GM19328 (cell line): ENCODE results near the gene PIAS1.
"Not testable (repeated sequence)": the region's sequence is repeated elsewhere in the genome, so short reads cannot be mapped to it uniquely, and the experiment has no call there.

ENCODE experiments used
- ATAC-seq: cut with Tn5 transposase; IDR thresholded peaks from one replicate; pipeline ENCODE4 v1.9.1; 2021; ENCODE audit warnings: mild to moderate bottlenecking, moderate library complexity; ENCODE audit not compliant: unreplicated experiment

PIAS1 gene

DNA sequence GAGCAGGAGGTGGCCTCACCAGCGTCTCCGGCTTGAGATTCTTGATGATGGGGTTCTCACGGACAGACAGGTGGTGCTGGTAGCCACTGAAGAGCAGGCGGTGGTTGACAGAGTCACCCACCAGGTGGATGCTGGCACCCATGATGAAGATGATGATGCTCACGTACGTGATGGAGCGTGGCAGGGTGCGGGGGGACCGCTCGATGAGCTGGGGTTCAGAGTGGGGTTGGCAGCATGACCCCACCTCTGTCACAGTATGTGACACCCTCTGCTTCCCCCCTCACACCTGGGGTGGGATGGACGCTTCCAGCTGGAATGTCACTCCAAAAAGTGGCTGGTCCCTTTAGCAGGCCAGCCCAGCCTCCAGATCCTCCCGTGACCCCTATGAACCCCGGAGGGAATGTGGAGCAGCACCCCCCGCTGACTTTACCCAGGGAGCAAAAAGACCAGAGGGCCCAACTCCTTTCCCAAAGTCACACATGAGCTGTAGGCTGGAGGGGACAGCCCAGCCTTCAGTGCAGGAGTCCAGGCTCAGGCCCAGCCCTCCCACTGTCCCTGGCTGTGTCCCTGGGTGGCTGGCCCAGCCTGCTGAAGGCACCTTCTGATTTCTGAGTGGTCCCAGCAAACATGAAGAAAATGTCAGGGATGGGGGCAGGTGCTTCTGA lies 157.7 kb downstream of the PIAS1 start:
- no peak for ATAC-seq

GRCh38 chr15:68213491-68213845 lies 159.4 kb downstream of the PIAS1 start:
- not testable (repeated sequence) for ATAC-seq

- ATAC-seq: no peak
Measured at GRCh38 chr15:68213991-68214837, 160.1 kb downstream of the PIAS1 start.

DNA sequence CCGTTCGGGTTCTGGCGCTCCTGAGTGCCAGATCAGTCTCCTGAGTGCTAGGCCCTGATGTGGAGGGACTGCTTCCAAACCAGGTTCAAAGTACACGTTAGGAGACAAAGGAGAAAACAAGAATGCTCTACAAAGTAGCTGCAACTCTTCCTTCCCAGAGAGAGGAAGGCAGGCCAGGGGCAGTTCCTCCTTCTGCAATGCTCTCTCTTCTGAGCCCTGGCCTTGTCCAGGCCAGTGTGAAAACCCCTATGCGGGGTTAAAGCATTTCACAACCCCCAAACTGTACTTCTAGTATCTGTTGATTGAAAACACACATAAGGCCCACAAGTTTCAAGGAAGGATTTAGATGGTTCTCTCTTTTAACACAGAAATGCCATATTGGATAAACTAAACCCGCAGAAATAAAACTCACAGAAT lies 160.7 kb downstream of the PIAS1 start:
- ATAC-seq: no peak

DNA sequence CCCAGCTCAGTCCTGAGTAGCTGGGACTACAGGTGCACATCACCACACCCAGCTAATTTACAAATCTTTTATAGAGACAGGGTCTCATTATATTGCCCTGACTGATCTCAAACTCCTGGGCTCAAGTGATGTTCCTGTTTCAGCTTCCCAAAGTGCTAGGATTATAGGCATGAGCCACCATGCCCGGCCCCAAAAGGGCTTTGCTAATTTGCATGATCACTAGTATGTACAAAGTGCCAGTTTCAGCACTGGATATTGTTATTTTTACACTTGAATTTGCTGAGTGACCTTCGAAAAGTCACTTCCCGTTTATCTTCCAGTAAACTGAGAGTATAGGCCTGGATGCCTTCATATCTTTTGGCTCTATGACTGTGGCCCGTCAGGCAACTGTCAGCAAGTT lies 163.2 kb downstream of the PIAS1 start:
- ATAC-seq: no peak

- no peak for ATAC-seq
Measured at GRCh38 chr15:68218331-68218730, 164.2 kb downstream of the PIAS1 start.

- ATAC-seq: no peak
Measured at GRCh38 chr15:68218847-68219798, 165.0 kb downstream of the PIAS1 start.

GRCh38 chr15:68220489-68220888 lies 166.4 kb downstream of the PIAS1 start:
- no peak for ATAC-seq

DNA sequence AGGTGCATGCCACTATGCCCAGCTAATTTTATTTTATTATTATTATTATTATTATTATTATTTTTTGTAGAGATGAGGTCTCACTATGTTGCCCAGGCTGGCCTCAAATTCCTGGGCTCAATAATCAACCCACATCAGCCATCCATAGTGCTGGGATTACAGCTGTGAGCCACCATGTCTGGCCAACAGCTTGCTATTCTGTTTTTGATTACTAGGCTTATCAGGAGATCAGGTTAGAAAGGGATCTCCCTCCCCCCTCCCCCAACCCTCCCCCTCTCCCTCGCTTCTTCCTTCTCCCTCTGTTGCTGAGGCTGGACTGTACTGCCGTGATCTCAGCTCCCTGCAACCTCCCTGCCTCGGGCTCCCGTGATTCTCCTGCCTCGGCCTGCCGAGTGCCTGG lies 166.9 kb downstream of the PIAS1 start:
- ATAC-seq: no peak

DNA sequence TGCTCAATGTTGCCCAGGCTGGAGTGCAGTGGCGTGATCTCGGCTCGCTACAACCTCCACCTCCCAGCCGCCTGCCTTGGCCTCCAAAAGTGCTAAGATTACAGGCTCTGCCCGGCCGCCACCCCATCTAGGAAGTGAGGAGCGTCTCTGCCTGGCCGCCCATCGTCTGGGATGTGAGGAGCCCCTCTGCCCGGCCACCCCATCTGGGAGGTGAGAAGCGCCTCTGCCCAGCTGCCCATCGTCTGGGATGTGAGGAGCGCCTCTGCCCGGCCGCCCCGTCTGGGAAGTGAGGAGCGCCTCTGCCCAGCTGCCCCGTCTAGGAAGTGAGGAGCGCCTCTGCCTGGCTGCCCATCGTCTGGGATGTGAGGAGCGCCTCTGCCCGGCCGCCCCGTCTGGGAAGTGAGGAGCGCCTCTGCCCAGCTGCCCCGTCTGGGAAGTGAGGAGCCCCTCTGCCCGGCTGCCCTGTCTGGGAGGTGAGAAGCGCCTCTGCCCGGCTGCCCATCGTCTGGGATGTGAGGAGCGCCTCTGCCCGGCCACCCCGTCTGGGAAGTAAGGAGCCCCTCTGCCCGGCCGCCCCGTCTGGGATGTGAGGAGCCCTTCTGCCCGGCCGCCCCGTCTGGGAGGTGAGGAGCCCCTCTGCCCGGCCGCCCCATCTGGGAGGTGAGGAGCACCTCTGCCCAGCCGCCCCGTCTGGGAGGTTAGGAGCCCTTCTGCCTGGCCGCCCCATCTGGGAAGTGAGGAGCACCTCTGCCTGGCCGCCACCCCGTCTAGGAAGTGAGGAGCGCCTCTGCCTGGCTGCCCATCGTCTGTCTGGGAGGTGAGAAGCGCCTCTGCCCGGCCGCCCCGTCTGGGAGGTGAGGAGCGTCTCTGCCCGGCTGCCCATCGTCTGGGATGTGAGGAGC lies 167.7 kb downstream of the PIAS1 start:
- ATAC-seq: not testable (repeated sequence)

GRCh38 chr15:68222432-68222743 lies 168.3 kb downstream of the PIAS1 start:
- not testable (repeated sequence) for ATAC-seq

- ATAC-seq: no peak
Measured at GRCh38 chr15:68223171-68223570, 169.1 kb downstream of the PIAS1 start.

GRCh38 chr15:68224108-68224507 lies 170.0 kb downstream of the PIAS1 start:
- ATAC-seq: no peak

DNA sequence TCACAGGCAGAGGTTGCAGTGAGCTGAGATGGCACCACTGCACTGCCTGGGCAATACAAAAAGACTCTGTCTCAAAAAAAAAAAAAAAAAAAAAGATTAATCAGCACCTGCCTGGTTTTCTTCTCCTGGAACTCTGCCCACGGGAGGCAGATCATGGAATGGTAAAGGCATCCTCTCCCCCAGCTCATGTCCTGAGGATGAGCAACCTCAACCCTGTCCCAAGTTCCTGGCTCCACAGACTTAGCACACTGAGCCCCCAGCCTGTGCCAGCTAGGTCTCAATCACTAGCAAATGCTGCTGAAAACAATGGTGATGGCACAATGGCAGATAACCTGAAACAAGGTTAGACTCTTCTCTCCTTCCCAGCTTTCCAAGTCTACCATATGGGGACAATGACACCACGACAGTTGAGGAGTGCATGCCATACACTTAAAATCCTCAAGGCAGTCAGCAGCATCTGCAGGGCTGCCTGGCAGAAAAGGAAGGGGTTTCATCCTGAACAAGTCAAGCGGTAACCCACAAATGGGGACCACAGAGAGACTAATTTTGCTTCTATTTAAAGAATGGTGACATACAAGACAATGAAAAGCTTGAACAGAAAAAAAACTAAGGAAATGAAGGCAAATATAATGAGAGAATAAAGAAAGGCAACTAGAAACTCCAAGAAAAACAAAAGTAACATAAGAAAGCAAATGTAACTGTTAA lies 170.6 kb downstream of the PIAS1 start:
- no peak for ATAC-seq

DNA sequence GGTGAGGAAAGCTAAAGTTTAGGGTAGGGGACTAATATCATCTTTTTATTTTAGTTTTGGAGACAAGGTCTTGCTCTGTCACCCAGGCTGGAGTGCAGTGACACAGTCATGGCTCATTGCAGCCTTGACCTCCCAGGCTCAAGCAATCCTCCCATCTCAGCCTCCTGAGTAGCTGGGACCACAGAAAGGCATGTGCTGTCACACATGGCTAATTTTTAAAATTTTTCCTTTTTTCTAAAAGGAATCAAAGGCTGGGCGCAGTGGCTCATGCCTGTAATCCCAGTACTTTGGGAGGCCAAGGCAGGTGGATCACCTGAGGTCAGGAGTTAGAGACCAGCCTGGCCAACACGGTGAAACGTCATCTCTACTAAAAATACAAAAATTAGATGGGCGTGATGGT lies 171.3 kb downstream of the PIAS1 start:
- ATAC-seq: not testable (repeated sequence)

DNA sequence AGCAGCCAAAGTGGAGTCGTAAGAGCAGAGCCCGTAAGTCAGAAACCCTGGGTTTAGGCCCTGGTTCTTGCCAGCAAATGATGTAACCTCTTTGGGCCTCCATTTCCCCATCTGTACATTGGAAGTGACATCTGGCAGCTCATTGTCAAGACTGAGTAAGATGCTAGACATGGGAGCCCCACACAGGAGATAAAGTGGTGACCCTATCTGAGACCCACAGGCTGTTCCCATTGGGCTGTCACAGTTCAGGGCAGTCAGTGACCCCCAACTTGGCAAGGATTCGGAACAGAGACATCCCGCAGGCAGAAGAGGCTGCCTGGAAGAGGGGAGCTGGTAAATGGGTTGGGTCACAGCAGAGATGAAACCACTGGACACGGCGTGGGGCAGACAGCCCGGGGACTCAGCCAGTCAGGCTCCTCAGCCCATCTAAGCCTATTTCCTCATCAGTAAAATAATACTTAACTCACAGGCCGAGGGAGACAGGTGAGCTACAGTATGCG lies 173.6 kb downstream of the PIAS1 start:
- ATAC-seq: no peak

DNA sequence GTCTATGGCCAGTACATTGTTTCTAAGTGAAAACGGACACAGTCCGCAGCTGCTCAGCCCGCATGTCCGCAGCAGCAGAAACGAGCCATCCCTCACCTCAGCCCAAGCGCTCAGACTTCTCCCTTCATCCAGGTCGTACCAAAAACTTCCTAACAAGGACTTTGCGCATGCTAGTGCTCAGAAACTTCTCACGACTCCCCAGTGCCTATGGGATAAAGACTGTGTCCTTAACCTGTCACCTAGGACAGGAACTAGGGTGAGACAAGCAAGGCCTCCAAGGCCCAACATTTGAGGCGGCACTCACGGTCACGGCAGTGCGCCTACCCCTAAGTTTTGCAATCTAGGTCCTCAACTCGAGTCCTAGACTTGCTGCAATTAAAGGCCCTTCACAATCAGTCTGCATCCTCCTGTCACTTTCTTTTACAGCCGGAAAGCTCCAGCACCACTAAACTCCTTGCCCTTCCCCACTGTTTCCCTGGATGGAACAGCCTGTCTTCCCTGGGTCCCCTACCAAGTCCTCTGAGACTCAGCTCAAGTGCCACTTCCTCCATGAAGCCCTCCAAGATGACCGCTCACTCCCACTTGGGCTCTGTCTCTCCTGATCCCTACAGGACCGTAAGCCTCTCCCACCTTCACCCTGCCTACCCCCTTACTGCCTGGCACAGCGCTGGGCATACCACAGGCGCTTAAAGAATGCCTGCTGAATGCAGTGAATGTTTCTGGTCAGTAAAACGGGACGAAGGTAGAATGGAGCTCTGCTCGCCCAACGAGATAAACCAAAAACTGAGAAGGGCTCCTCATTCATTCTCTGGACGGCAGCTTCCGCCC lies 174.2 kb downstream of the PIAS1 start:
- ATAC-seq: no peak

DNA sequence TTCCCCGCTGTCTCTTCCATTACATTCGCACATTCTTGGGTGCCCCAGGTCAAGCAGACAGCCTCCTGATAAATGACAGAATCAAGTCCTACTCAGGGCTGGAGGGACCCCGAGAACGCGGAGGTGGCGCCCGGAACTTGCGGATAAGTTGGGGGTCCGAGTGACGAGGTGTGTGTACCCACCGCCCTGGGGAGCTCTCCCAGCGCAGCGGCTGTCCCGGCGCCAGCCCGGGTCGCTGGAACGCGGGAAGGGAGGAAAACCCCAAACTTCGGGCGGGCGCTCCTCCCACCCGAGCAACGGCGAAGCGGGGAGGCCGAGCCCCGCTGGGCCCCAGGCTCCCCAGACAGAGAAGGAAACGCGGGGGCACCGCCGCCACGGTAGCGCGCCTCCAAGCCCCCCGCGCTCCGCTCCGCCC lies 174.9 kb downstream of the PIAS1 start:
- ATAC-seq: no peak
